ENCODE measurements around the gene NEIL1. TPM values are rescaled to one million over a fixed set of nuclear protein-coding genes. Genes with fewer than 3 reads are reported as not detected.
"Not testable (repeated sequence)": the region's sequence is repeated elsewhere in the genome, so short reads cannot be mapped to it uniquely, and the experiment has no call there.

The NEIL1 gene
- total RNA-seq, 4 donors from 2014 or later = 96.9 to 481 (median 163) TPM

DNA sequence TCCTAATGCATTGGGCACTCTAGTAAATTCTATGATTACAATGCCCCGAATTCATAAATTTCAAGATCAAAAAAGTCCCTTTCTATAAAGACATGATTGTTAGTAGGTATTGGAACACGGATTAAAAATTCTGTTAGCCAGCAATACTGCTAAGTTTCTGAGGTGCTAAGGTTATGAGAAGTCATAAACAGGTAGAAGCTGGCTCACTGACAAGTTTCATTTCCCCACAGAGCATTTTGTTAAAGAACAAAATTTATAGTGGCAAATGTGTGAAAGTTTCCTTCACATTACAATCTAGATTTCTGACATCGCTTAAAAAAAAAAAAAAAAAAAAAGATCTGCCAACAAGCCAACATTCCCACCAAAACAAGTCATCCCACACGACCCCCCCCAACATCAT, 33.9 kb downstream of the NEIL1 start:
- WGBS, 2 donors (ENCODE audit: low coverage in 1 of 2) = 44 to 52% methylated on average over 4 of the region's 4 CpGs
- TF ChIP-seq POLR2A (IDR thresholded peaks at IDR 0.05) = no peak
- TF ChIP-seq, protein P1, sequence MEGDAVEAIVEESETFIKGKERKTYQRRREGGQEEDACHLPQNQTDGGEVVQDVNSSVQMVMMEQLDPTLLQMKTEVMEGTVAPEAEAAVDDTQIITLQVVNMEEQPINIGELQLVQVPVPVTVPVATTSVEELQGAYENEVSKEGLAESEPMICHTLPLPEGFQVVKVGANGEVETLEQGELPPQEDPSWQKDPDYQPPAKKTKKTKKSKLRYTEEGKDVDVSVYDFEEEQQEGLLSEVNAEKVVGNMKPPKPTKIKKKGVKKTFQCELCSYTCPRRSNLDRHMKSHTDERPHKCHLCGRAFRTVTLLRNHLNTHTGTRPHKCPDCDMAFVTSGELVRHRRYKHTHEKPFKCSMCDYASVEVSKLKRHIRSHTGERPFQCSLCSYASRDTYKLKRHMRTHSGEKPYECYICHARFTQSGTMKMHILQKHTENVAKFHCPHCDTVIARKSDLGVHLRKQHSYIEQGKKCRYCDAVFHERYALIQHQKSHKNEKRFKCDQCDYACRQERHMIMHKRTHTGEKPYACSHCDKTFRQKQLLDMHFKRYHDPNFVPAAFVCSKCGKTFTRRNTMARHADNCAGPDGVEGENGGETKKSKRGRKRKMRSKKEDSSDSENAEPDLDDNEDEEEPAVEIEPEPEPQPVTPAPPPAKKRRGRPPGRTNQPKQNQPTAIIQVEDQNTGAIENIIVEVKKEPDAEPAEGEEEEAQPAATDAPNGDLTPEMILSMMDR (IDR thresholded peaks at IDR 0.05) = no peak
- TF ChIP-seq POLR2AphosphoS5 (IDR thresholded peaks at IDR 0.05) = no peak
- TF ChIP-seq EP300 (IDR thresholded peaks at IDR 0.05; ENCODE audit: low read depth) = no peak
- Histone ChIP-seq H3K4me3 (no peak overlapping the region), H3K27me3 (no peaks in the 10 kb centered on the region), H3K27ac (no peak overlapping the region), H3K9me3 (no peaks in the 10 kb centered on the region), H3K36me3 (peaks cover 0 to 87% (median 21%) of the 10 kb centered on the region in 4 donors), H3K4me1 (peaks cover 0 to 10% (median 0%) of the 10 kb centered on the region in 4 donors)
- in situ Hi-C loops (cut with MboI; ENCODE audit: low pct_ligation_motif_present in 1 of 4, low pct_unique_long_range_greater_than_20kb in 1 of 4, low sequenced_read_pairs in 3 of 4) = no loop called here
- intact Hi-C loops (cut with DNase I; ENCODE audit: low total_unique reads) = no loop called here
- DNase-seq = no peak

DNA sequence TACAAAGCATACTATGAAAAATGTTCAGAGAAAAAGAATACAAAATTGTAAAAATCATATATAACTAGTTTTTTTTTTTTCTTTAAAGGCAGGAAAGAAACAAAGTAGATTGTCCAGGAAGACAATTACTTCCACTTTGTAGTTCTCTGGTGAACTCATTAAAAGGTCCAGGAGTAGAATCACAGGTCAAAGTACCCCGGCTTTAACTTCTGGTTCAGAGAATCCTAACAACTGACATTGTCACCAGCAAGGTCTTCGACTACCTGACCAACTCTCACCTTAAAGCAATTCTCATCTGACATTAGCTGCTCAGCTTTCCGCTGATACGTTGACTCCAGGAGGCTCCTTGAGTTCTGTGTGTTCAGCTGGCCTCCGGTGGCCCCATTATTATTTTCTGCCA, 37.1 kb downstream of the NEIL1 start:
- in situ Hi-C loops (cut with MboI; ENCODE audit: low pct_ligation_motif_present in 1 of 4, low pct_unique_long_range_greater_than_20kb in 1 of 4, low sequenced_read_pairs in 3 of 4); H3K27me3 ChIP-seq; H3K4me3 ChIP-seq; H3K9me3 ChIP-seq; DNase-seq; H3K27ac ChIP-seq; H3K4me1 ChIP-seq; intact Hi-C loops (cut with DNase I; ENCODE audit: low total_unique reads): not testable (repeated sequence)
- peaks cover 0 to 83% (median 25%) of the 10 kb centered on the region in 4 donors for H3K36me3 ChIP-seq
- 80 to 90% methylated on average over 2 to 5 of the region's 5 CpGs for WGBS, 2 donors (ENCODE audit: low coverage in 1 of 2)

DNA sequence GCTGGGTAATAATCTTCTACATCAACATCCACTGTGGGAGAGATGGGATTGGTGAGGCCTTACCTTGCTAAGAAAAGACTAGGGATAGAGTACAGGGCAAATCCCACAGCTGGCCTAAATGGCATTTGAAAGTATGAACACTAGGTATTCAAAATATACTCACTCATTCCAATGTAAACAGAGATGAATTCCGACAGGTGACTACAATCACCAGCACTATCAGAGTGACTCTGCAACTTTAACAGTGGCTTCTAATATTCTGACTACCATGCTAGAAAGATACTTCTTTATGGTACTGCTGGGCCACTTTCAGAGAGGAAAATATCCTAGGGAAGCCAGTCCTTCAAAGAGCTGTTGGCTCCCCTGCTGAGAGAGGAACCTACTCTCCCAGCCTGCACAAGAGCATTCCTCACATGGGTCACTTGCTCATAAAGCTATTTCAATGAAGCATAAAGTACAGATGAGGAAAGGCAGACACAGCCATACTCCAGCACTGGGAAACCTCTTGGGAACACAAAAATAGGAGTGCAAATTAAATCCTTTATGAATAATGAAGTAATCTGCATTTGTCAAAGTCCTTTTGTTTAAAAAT, 43.0 kb downstream of the NEIL1 start:
- no peak overlapping the region for H3K27ac ChIP-seq

DNA sequence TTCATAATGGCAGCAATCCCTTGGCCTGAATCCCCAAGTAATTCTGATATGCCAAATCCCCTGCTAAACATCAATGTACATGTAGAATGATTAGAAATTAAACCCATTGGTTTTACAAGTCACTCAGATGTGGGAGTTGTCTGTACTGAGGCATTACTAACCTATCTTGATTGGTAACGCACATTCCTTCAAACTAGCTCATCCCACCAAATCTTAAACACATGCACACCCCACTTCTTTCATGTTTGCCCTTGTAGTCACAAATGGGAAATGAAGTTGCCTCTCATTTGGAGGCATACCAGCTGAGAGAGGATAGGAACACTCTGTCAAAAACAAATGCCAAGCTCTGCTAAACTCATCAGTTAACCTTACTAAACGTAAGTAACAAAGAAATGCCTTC, 50.7 kb downstream of the NEIL1 start:
- peaks cover 0 to 81% (median 38%) of the 10 kb centered on the region in 4 donors for H3K36me3 ChIP-seq
- intact Hi-C loops (cut with DNase I; ENCODE audit: low total_unique reads) (no loop called here), in situ Hi-C loops (cut with MboI; ENCODE audit: low pct_ligation_motif_present in 1 of 4, low pct_unique_long_range_greater_than_20kb in 1 of 4, low sequenced_read_pairs in 3 of 4) (no loop called here)
- DNase-seq = no peak
- no peaks in the 10 kb centered on the region for H3K27me3 ChIP-seq
- H3K4me3 ChIP-seq = no peak overlapping the region
- H3K27ac ChIP-seq = no peak overlapping the region
- 88 to 94% methylated on average over 2 of the region's 2 CpGs for whole genome bisulfite sequencing, 2 donors (ENCODE audit: low coverage in 1 of 2)
- H3K4me1 ChIP-seq = no peaks in the 10 kb centered on the region
- TF ChIP-seq EP300 (IDR thresholded peaks at IDR 0.05; ENCODE audit: low read depth) (no peak), POLR2AphosphoS5 (IDR thresholded peaks at IDR 0.05) (no peak), POLR2A (IDR thresholded peaks at IDR 0.05) (no peak)
- TF ChIP-seq, protein P1 (IDR thresholded peaks at IDR 0.05) = no peak
- H3K9me3 ChIP-seq = no peaks in the 10 kb centered on the region

More for the DNA sequence above, 43.0 kb downstream of the NEIL1 start:
- H3K4me3 ChIP-seq = no peak overlapping the region
- 88% methylated on average over 1 of the region's 1 CpG; no CpG with 5 or more reads in 1 of the 2 donors for WGBS, 2 donors (ENCODE audit: low coverage in 1 of 2)
- peaks cover 0 to 77% (median 33%) of the 10 kb centered on the region in 4 donors for H3K36me3 ChIP-seq
- in situ Hi-C loops (cut with MboI; ENCODE audit: low pct_ligation_motif_present in 1 of 4, low pct_unique_long_range_greater_than_20kb in 1 of 4, low sequenced_read_pairs in 3 of 4) (no loop called here), intact Hi-C loops (cut with DNase I; ENCODE audit: low total_unique reads) (no loop called here)
- TF ChIP-seq, protein P1 (IDR thresholded peaks at IDR 0.05) = no peak
- no peak for TF ChIP-seq EP300 (IDR thresholded peaks at IDR 0.05; ENCODE audit: low read depth)
- TF ChIP-seq POLR2A (IDR thresholded peaks at IDR 0.05) = no peak
- no peak for TF ChIP-seq POLR2AphosphoS5 (IDR thresholded peaks at IDR 0.05)
- no peak for DNase-seq
- no peaks in the 10 kb centered on the region for H3K9me3 ChIP-seq
- H3K4me1 ChIP-seq = no peaks in the 10 kb centered on the region
- no peaks in the 10 kb centered on the region for H3K27me3 ChIP-seq

DNA sequence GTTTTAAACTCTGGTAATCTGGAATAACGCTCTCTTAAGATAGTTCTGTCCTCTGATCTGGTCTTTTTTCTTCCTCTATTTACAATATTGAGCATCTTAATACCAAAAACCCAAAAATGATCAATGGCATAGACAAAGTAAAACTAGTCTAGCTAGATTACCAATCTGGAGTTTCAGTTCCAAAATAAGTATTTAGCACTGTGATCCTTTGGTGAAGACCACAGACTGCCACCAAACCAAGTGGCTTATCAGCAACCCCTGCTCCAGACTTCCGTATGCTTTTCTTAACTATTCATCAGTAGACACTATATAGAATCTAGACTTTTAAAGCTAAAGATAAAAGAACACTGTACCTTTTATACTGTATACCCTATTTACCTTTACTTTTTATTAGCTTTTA, 57.1 kb downstream of the NEIL1 start:
- Histone ChIP-seq H3K36me3 (peaks cover 0 to 88% (median 39%) of the 10 kb centered on the region in 4 donors), H3K27me3 (no peaks in the 10 kb centered on the region), H3K4me1 (no peaks in the 10 kb centered on the region), H3K9me3 (no peaks in the 10 kb centered on the region), H3K27ac (no peak overlapping the region), H3K4me3 (no peak overlapping the region)
- TF ChIP-seq EP300 (IDR thresholded peaks at IDR 0.05; ENCODE audit: low read depth) (no peak), POLR2A (IDR thresholded peaks at IDR 0.05) (no peak), POLR2AphosphoS5 (IDR thresholded peaks at IDR 0.05) (no peak)
- TF ChIP-seq, protein P1 (IDR thresholded peaks at IDR 0.05) = no peak
- 86 to 91% methylated on average over 1 to 2 of the region's 2 CpGs for WGBS, 2 donors (ENCODE audit: low coverage in 1 of 2)
- intact Hi-C loops (cut with DNase I; ENCODE audit: low total_unique reads) (no loop called here), in situ Hi-C loops (cut with MboI; ENCODE audit: low pct_ligation_motif_present in 1 of 4, low pct_unique_long_range_greater_than_20kb in 1 of 4, low sequenced_read_pairs in 3 of 4) (no loop called here)
- no peak for DNase-seq
